Smooth muscle cell (in vitro differentiated cells): Measurements from ENCODE around the gene ACBD7. TPM values are rescaled to one million over a fixed set of nuclear protein-coding genes. Genes with fewer than 3 reads are reported as not detected.

Source experiments
- DNase-seq: peaks from one replicate; lab custom pipeline; 2025; ENCODE audit not compliant: unreplicated experiment; lab: John Stamatoyannopoulos, UW
- H2AFZ ChIP-seq: fragments of 200-600 bp; sonication (generic); 2 replicates; pipeline ENCODE4 v1.6.0; 2016; ENCODE audit warnings: antibody characterized with exemption, low read depth, mild to moderate bottlenecking
- H3F3A ChIP-seq: fragments of 200-600 bp; sonication (generic); 2 replicates; pipeline ENCODE4 v1.6.0; 2017; ENCODE audit warnings: antibody characterized with exemption, low read depth
- H3K27ac ChIP-seq: fragments of 200-600 bp; sonication (generic); 2 replicates; pipeline ENCODE4 v1.5.1; 2016; ENCODE audit warnings: low read depth, mild to moderate bottlenecking
- H3K27me3 ChIP-seq: fragments of 200-600 bp; sonication (generic); 2 replicates; pipeline ENCODE4 v1.6.1; 2016; ENCODE audit warnings: low read depth, mild to moderate bottlenecking
- H3K36me3 ChIP-seq: fragments of 200-600 bp; sonication (generic); 2 replicates; pipeline ENCODE4 v1.5.1; 2016; ENCODE audit warnings: low read depth
- H3K4me1 ChIP-seq: fragments of 200-600 bp; sonication (generic); 2 replicates; pipeline ENCODE4 v1.5.1; 2016; ENCODE audit warnings: low read depth
- H3K4me2 ChIP-seq: fragments of 200-600 bp; sonication (generic); 2 replicates; pipeline ENCODE4 v1.6.0; 2016; ENCODE audit warnings: mild to moderate bottlenecking
- H3K4me3 ChIP-seq: fragments of 200-600 bp; sonication (generic); 2 replicates; pipeline ENCODE4 v1.5.1; 2016; ENCODE audit warnings: mild to moderate bottlenecking
- H3K79me2 ChIP-seq: fragments of 200-600 bp; sonication (generic); 2 replicates; pipeline ENCODE4 v1.6.0; 2016; ENCODE audit warnings: low read depth, mild to moderate bottlenecking
- H3K9ac ChIP-seq: fragments of 200-600 bp; sonication (generic); 2 replicates; pipeline ENCODE4 v1.6.0; 2016; ENCODE audit warnings: low read depth
- H3K9me3 ChIP-seq: fragments of 200-600 bp; sonication (generic); replicated peaks from 2 replicates; pipeline ENCODE4 v1.5.1; 2016; ENCODE audit warnings: low read depth
- H4K20me1 ChIP-seq: fragments of 200-600 bp; sonication (generic); 2 replicates; pipeline ENCODE4 v1.6.0; 2016; ENCODE audit warnings: low read depth
- WGBS: methylation state at CpG from one replicate; pipeline ENCODE4 v1.1.7; 2016; ENCODE audit warnings: low lambda C conversion rate; 5-methylcytosine and 5-hydroxymethylcytosine counted together
- polyA plus RNA-seq: library from polyadenylated mRNA; unstranded; fragments of >200 nt; fragmentation: Nextera tagmentation; extraction: Ambion mirVana; gene quantifications from 2 replicates; pipeline ENCODE4 v1.2.1, GENCODE V29; 2016
- total RNA-seq: library from RNA; depleted of rRNA; stranded (reverse); fragments of >200 nt; gene quantifications from 2 replicates; pipeline ENCODE4 v1.2.3, GENCODE V29; 2014
- TF ChIP-seq, protein P1 (sequence below): fragments of 200-600 bp; sonication (generic); IDR thresholded peaks from 2 replicates; pipeline ENCODE4 v1.5.1; 2017; ENCODE audit warnings: borderline replicate concordance, mild to moderate bottlenecking, antibody characterized with exemption; ENCODE audit not compliant: insufficient read depth, poor library complexity, severe bottlenecking

ACBD7 gene
- total and polyA plus RNA-seq, 2 experiments from 2014 or later, result not detected

DNA sequence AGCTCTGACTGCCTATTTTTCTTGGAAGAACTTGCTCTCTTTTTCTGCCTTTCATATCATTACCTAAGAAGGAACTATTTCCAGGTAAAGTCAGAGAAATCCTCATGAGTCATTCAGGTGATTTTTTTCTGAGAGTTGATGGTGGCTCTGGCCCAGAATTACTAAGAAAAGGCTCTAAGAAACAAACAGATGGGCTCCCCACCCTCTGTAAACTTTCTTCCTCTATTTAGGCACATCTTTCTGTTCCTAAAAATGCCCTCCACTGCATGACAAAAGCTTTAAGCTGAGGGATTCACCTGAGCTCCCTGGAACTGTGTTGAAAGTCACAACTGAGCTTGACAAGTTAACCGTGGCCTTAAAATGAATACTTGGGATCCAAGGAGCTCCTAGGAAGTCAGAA, 43.2 kb downstream of the ACBD7 start:
- no peak overlapping the region for H3K4me3 ChIP-seq
- H3K27ac ChIP-seq, result no peak overlapping the region
- WGBS, result 79% methylated on average over 1 of the region's 1 CpG
- no peaks in the 10 kb centered on the region for H3F3A ChIP-seq
- H3K9me3 ChIP-seq, result no peaks in the 10 kb centered on the region
- TF ChIP-seq, protein P1, sequence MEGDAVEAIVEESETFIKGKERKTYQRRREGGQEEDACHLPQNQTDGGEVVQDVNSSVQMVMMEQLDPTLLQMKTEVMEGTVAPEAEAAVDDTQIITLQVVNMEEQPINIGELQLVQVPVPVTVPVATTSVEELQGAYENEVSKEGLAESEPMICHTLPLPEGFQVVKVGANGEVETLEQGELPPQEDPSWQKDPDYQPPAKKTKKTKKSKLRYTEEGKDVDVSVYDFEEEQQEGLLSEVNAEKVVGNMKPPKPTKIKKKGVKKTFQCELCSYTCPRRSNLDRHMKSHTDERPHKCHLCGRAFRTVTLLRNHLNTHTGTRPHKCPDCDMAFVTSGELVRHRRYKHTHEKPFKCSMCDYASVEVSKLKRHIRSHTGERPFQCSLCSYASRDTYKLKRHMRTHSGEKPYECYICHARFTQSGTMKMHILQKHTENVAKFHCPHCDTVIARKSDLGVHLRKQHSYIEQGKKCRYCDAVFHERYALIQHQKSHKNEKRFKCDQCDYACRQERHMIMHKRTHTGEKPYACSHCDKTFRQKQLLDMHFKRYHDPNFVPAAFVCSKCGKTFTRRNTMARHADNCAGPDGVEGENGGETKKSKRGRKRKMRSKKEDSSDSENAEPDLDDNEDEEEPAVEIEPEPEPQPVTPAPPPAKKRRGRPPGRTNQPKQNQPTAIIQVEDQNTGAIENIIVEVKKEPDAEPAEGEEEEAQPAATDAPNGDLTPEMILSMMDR, result no peak
- no peak overlapping the region for H3K4me2 ChIP-seq
- no peak overlapping the region for H3K9ac ChIP-seq
- no peaks in the 10 kb centered on the region for H3K27me3 ChIP-seq
- no peak overlapping the region for H2AFZ ChIP-seq
- no peaks in the 10 kb centered on the region for H4K20me1 ChIP-seq
- H3K79me2 ChIP-seq, result no peaks in the 10 kb centered on the region
- no peak for DNase-seq
- H3K4me1 ChIP-seq, result no peaks in the 10 kb centered on the region
- no peaks in the 10 kb centered on the region for H3K36me3 ChIP-seq

DNA sequence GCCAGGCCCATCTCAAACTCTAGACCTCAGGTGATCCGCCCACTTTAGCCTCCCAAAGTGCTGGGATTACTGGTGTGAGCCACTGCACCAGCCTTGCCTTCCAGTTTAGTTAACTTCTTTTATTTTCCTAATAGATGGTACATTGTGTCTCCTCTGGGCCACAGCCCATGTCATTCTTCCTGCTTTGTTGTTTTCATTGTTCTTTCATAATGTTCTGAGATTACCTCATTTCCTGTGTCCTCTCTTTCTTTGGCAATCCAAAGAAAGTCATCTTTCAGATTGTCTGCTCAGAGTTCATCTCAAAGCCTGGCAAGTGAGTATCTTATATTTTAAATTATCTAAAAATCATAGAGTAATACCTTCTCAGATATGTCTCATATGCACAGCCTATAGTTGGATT, 44.9 kb downstream of the ACBD7 start, which contains the start of gene OLAH:
OLAH (plus strand) TSS at position 270 of the 400 bp plus-strand sequence. CDS start 3,346 bp downstream, outside the sequence.
- H3K79me2 ChIP-seq, result no peaks in the 10 kb centered on the region
- 100% methylated on average over 1 of the region's 1 CpG for WGBS
- DNase-seq, result no peak
- no peak within 1 kb of the TSS for H3K4me3 ChIP-seq
- TF ChIP-seq, protein P1, result no peak
- no peaks in the 10 kb centered on the region for H3K9me3 ChIP-seq
- no peaks in the 10 kb centered on the region for H4K20me1 ChIP-seq
- H3K9ac ChIP-seq, result no peak within 1 kb of the TSS
- H2AFZ ChIP-seq, result no peak within 1 kb of the TSS
- H3K4me2 ChIP-seq, result no peak within 1 kb of the TSS
- no peaks in the 10 kb centered on the region for H3K36me3 ChIP-seq
- no peaks in the 10 kb centered on the region for H3F3A ChIP-seq
- no peaks in the 10 kb centered on the region for H3K27me3 ChIP-seq
- no peaks in the 10 kb centered on the region for H3K4me1 ChIP-seq
- no peak within 1 kb of the TSS for H3K27ac ChIP-seq

- no peak overlapping the region for H3K4me2 ChIP-seq
- H3K4me3 ChIP-seq, result no peak overlapping the region
- no peak overlapping the region for H3K27ac ChIP-seq
- no peaks in the 10 kb centered on the region for H3K36me3 ChIP-seq
- no peaks in the 10 kb centered on the region for H3K79me2 ChIP-seq
- TF ChIP-seq, protein P1, result no peak
- H3K27me3 ChIP-seq, result no peaks in the 10 kb centered on the region
- no peak overlapping the region for H2AFZ ChIP-seq
- H3K4me1 ChIP-seq, result no peaks in the 10 kb centered on the region
- no peak for DNase-seq
- H4K20me1 ChIP-seq, result no peaks in the 10 kb centered on the region
- 91% methylated on average over 10 of the region's 10 CpGs for WGBS
- no peak overlapping the region for H3K9ac ChIP-seq
- H3F3A ChIP-seq, result no peaks in the 10 kb centered on the region
- no peaks in the 10 kb centered on the region for H3K9me3 ChIP-seq
These were observed 50.2 kb downstream of the ACBD7 start for GRCh38 chr10:15038416-15038815.

DNA sequence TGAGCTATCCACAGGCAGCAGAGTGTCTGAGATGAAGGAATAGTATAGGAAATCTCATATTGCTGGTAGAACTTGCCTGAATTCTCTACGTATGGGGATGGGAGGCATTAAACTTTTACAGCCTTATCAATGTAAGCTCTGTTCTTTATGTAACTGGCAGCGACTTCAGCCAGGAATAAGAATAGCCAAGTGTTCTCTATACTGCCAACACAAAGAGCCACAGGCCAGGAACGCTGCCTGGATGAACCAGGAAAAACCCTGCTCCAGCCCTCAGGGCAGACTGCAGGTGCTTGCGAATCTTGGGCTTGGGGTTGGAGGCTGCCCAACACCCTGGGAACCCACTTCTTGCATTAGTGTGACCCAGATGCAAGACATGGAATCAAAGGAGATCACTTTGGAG, 50.9 kb downstream of the ACBD7 start:
- no peak overlapping the region for H3K4me2 ChIP-seq
- no peaks in the 10 kb centered on the region for H3K36me3 ChIP-seq
- TF ChIP-seq, protein P1, result no peak
- WGBS, result 85% methylated on average over 4 of the region's 4 CpGs
- no peak overlapping the region for H3K27ac ChIP-seq
- no peaks in the 10 kb centered on the region for H3K27me3 ChIP-seq
- H2AFZ ChIP-seq, result no peak overlapping the region
- no peak for DNase-seq
- no peak overlapping the region for H3K9ac ChIP-seq
- H3K9me3 ChIP-seq, result no peaks in the 10 kb centered on the region
- no peaks in the 10 kb centered on the region for H3K4me1 ChIP-seq
- H3K4me3 ChIP-seq, result no peak overlapping the region
- H3K79me2 ChIP-seq, result no peaks in the 10 kb centered on the region
- no peaks in the 10 kb centered on the region for H4K20me1 ChIP-seq
- no peaks in the 10 kb centered on the region for H3F3A ChIP-seq
